ENCODE data around the gene CACNA1E.

Gene CACNA1E

GRCh38 chr1:181675918-181676190, 192.5 kb downstream of the CACNA1E start:
- H3K4me2 ChIP-seq (ENCODE audit: low read length), result no peak overlapping the region
- H3K4me1 ChIP-seq, result no peaks in the 10 kb centered on the region
- H3K9ac ChIP-seq, result no peak overlapping the region
- TF ChIP-seq, protein P1, sequence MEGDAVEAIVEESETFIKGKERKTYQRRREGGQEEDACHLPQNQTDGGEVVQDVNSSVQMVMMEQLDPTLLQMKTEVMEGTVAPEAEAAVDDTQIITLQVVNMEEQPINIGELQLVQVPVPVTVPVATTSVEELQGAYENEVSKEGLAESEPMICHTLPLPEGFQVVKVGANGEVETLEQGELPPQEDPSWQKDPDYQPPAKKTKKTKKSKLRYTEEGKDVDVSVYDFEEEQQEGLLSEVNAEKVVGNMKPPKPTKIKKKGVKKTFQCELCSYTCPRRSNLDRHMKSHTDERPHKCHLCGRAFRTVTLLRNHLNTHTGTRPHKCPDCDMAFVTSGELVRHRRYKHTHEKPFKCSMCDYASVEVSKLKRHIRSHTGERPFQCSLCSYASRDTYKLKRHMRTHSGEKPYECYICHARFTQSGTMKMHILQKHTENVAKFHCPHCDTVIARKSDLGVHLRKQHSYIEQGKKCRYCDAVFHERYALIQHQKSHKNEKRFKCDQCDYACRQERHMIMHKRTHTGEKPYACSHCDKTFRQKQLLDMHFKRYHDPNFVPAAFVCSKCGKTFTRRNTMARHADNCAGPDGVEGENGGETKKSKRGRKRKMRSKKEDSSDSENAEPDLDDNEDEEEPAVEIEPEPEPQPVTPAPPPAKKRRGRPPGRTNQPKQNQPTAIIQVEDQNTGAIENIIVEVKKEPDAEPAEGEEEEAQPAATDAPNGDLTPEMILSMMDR (IDR thresholded peaks at IDR 0.05), result no peak
- H3K36me3 ChIP-seq (ENCODE audit: control insufficient read depth, insufficient read depth, low read length), result no peaks in the 10 kb centered on the region
- H3K27ac ChIP-seq, result no peak overlapping the region
- no peak overlapping the region for H3K4me3 ChIP-seq (ENCODE audit: low read depth, low read length)
- no peaks in the 10 kb centered on the region for H3K9me3 ChIP-seq (ENCODE audit: control insufficient read depth, low read length)
- no peaks in the 10 kb centered on the region for H3K27me3 ChIP-seq (ENCODE audit: control insufficient read depth, insufficient read depth, low read length)
- H3K79me2 ChIP-seq, result no peaks in the 10 kb centered on the region
- H2AFZ ChIP-seq, result no peak overlapping the region

- no peaks in the 10 kb centered on the region for H3K36me3 ChIP-seq (ENCODE audit: control insufficient read depth, insufficient read depth, low read length)
- H3K79me2 ChIP-seq, result no peaks in the 10 kb centered on the region
- H3K27me3 ChIP-seq (ENCODE audit: control insufficient read depth, insufficient read depth, low read length), result no peaks in the 10 kb centered on the region
- no peak overlapping the region for H3K27ac ChIP-seq
- H3K9ac ChIP-seq, result no peak overlapping the region
- no peaks in the 10 kb centered on the region for H3K4me1 ChIP-seq
- H3K4me2 ChIP-seq (ENCODE audit: low read length), result no peak overlapping the region
- TF ChIP-seq, protein P1 (IDR thresholded peaks at IDR 0.05), result no peak
- no peak overlapping the region for H3K4me3 ChIP-seq (ENCODE audit: low read depth, low read length)
- H3K9me3 ChIP-seq (ENCODE audit: control insufficient read depth, low read length), result no peaks in the 10 kb centered on the region
- H2AFZ ChIP-seq, result no peak overlapping the region
Measured at GRCh38 chr1:181676269-181676668, 193.0 kb downstream of the CACNA1E start.

DNA sequence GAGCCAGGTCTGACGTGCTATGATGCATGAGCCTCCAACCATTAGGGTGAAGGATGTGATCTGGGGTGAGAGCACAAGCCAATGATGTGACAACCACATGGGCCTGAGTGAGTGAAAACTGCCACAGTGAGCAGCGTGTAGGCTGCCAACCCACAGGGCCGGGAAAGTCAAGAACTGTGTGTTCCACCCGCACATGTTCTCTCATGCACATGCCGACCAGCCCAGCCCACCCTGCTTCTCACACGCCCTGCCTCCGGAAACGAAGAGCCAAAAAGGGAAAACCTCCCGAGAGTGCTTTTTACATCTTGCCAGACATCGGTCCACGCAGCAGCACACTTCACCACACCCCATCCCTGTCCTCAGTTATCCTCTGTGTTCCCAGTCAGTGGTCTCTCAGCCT, 197.0 kb downstream of the CACNA1E start:
- TF ChIP-seq, protein P1 (IDR thresholded peaks at IDR 0.05), result no peak
- Histone ChIP-seq H3K27me3 (ENCODE audit: control insufficient read depth, insufficient read depth, low read length) (no peaks in the 10 kb centered on the region), H3K27ac (no peak overlapping the region), H3K4me2 (ENCODE audit: low read length) (no peak overlapping the region), H3K36me3 (ENCODE audit: control insufficient read depth, insufficient read depth, low read length) (no peaks in the 10 kb centered on the region), H3K4me3 (ENCODE audit: low read depth, low read length) (no peak overlapping the region), H3K9me3 (ENCODE audit: control insufficient read depth, low read length) (no peaks in the 10 kb centered on the region), H2AFZ (no peak overlapping the region), H3K79me2 (no peaks in the 10 kb centered on the region), H3K9ac (no peak overlapping the region), H3K4me1 (no peaks in the 10 kb centered on the region)

GRCh38 chr1:181680871-181681270, 197.6 kb downstream of the CACNA1E start:
- Histone ChIP-seq H3K79me2 (no peaks in the 10 kb centered on the region), H3K27me3 (ENCODE audit: control insufficient read depth, insufficient read depth, low read length) (no peaks in the 10 kb centered on the region), H3K4me3 (ENCODE audit: low read depth, low read length) (no peak overlapping the region), H3K4me2 (ENCODE audit: low read length) (no peak overlapping the region), H3K4me1 (no peaks in the 10 kb centered on the region), H2AFZ (no peak overlapping the region), H3K36me3 (ENCODE audit: control insufficient read depth, insufficient read depth, low read length) (no peaks in the 10 kb centered on the region), H3K9me3 (ENCODE audit: control insufficient read depth, low read length) (no peaks in the 10 kb centered on the region), H3K27ac (no peak overlapping the region), H3K9ac (no peak overlapping the region)
- TF ChIP-seq, protein P1 (IDR thresholded peaks at IDR 0.05), result no peak

- Histone ChIP-seq H3K4me1 (no peaks in the 10 kb centered on the region), H3K4me2 (ENCODE audit: low read length) (no peak overlapping the region), H3K36me3 (ENCODE audit: control insufficient read depth, insufficient read depth, low read length) (no peaks in the 10 kb centered on the region), H3K27me3 (ENCODE audit: control insufficient read depth, insufficient read depth, low read length) (no peaks in the 10 kb centered on the region), H2AFZ (no peak overlapping the region), H3K9ac (no peak overlapping the region), H3K4me3 (ENCODE audit: low read depth, low read length) (no peak overlapping the region), H3K27ac (no peak overlapping the region), H3K9me3 (ENCODE audit: control insufficient read depth, low read length) (no peaks in the 10 kb centered on the region), H3K79me2 (no peaks in the 10 kb centered on the region)
- TF ChIP-seq, protein P1 (IDR thresholded peaks at IDR 0.05), result no peak
Measured at GRCh38 chr1:181685211-181685610, 201.9 kb downstream of the CACNA1E start.
